KMS-11 (cell line): ENCODE measurements around the gene ARMC6.
"Not testable (repeated sequence)": the region's sequence is repeated elsewhere in the genome, so short reads cannot be mapped to it uniquely, and the experiment has no call there.

Experiments used
- H2AFZ ChIP-seq: fragments of 200-600 bp; sonication (generic); 2 replicates; pipeline ENCODE4 v1.6.1; 2016; ENCODE audit warnings: antibody characterized with exemption, mixed run types, low read depth
- H3K27ac ChIP-seq: fragments of 200-600 bp; sonication (generic); 2 replicates; pipeline ENCODE4 v1.6.1; 2016; ENCODE audit warnings: mild to moderate bottlenecking, mixed run types
- H3K27me3 ChIP-seq: fragments of 200-600 bp; sonication (generic); 2 replicates; pipeline ENCODE4 v1.6.1; 2017; ENCODE audit warnings: mild to moderate bottlenecking, low read depth, mixed run types, moderate library complexity; ENCODE audit not compliant: insufficient read depth
- H3K36me3 ChIP-seq: fragments of 200-600 bp; sonication (generic); 2 replicates; pipeline ENCODE4 v1.6.1; 2017; ENCODE audit warnings: mild to moderate bottlenecking, mixed run types; ENCODE audit not compliant: insufficient read depth
- H3K4me1 ChIP-seq: fragments of 200-600 bp; sonication (generic); 2 replicates; pipeline ENCODE4 v1.6.1; 2016; ENCODE audit warnings: mild to moderate bottlenecking, low read depth, mixed run types; ENCODE audit not compliant: poor library complexity, severe bottlenecking
- H3K4me2 ChIP-seq: fragments of 200-600 bp; sonication (generic); 2 replicates; pipeline ENCODE4 v1.7.0; 2016; ENCODE audit warnings: mild to moderate bottlenecking, mixed run types
- H3K4me3 ChIP-seq: fragments of 200-600 bp; sonication (generic); IDR thresholded peaks from 2 replicates; pipeline ENCODE4 v1.6.1; 2017; ENCODE audit warnings: low read depth, low read length, mixed read lengths; ENCODE audit not compliant: insufficient read depth
- H3K79me2 ChIP-seq: fragments of 200-600 bp; sonication (generic); 2 replicates; pipeline ENCODE4 v1.6.1; 2016; ENCODE audit warnings: low read depth, mixed run types; ENCODE audit not compliant: insufficient read depth
- H3K9ac ChIP-seq: fragments of 200-600 bp; sonication (generic); 2 replicates; pipeline ENCODE4 v1.6.1; 2016; ENCODE audit warnings: mild to moderate bottlenecking, mixed run types
- H4K20me1 ChIP-seq: fragments of 200-600 bp; sonication (generic); 2 replicates; pipeline ENCODE4 v1.6.1; 2016; ENCODE audit warnings: mild to moderate bottlenecking, mixed run types; ENCODE audit not compliant: insufficient read depth
- TF ChIP-seq, protein P1 (sequence below): fragments of 200-600 bp; sonication (generic); conservative IDR thresholded peaks from 2 replicates; pipeline ENCODE4 v1.6.1; 2017; ENCODE audit warnings: low read depth, mild to moderate bottlenecking, antibody characterized with exemption, low read length, moderate library complexity, mixed read lengths

ARMC6 gene

DNA sequence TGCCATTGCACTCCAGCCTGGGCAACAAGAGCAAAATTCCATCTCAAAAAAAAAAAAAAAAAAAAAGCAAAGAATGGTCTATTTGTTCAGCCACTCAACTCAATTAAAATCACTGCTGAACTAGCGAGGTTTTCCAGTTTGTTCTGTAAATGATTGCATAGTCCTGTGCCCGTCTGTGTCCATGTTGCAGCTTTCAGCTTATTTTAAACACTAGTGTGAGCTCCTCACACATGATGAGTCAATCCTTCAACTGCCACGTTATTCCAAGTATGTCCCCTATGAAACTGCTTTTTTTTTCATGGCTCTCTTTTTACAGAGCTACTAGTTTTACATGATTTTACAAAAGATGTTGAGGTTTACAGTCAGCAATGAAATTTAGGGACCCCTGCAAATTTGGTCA is 12.3 kb upstream of the ARMC6 start:
- Histone ChIP-seq H3K4me3 (no peak overlapping the region), H4K20me1 (no peaks in the 10 kb centered on the region), H3K27ac (no peak overlapping the region), H3K27me3 (no peaks in the 10 kb centered on the region), H3K4me1 (no peaks in the 10 kb centered on the region), H3K9ac (no peak overlapping the region), H3K4me2 (no peak overlapping the region), H3K79me2 (peaks cover 26% of the 10 kb centered on the region; the same call in 1 of the 2 replicates), H2AFZ (no peak overlapping the region), H3K36me3 (peaks cover 16% of the 10 kb centered on the region; the same call in 1 of the 2 replicates)
- TF ChIP-seq, protein P1, sequence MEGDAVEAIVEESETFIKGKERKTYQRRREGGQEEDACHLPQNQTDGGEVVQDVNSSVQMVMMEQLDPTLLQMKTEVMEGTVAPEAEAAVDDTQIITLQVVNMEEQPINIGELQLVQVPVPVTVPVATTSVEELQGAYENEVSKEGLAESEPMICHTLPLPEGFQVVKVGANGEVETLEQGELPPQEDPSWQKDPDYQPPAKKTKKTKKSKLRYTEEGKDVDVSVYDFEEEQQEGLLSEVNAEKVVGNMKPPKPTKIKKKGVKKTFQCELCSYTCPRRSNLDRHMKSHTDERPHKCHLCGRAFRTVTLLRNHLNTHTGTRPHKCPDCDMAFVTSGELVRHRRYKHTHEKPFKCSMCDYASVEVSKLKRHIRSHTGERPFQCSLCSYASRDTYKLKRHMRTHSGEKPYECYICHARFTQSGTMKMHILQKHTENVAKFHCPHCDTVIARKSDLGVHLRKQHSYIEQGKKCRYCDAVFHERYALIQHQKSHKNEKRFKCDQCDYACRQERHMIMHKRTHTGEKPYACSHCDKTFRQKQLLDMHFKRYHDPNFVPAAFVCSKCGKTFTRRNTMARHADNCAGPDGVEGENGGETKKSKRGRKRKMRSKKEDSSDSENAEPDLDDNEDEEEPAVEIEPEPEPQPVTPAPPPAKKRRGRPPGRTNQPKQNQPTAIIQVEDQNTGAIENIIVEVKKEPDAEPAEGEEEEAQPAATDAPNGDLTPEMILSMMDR = no peak

GRCh38 chr19:19022380-19022961 is 10.9 kb upstream of the ARMC6 start:
- peaks cover 40% of the 10 kb centered on the region; the same call in 1 of the 2 replicates for H3K79me2 ChIP-seq
- 0 out of 2 replicates have a peak, but pooled peaks cover 3% of the 10 kb centered on the region for H4K20me1 ChIP-seq

DNA sequence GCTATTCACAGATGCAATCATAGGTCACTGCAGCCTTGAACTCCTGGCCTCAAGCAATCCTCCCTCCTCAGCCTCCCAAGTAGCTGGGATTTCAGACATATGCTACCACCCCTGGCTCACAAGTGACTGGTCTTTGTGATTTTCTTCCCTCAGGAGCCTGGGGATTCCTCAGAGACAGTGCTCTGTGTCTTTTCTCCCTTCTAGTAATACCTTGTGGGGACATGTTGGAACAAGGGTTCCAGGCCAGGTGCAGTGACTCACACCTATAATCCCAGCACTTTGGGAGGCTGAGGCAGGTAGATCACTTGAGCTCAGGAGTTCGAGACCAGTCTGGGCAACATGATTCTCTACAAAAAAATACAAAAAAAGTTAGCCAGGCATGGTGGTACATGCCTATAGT is 10.0 kb upstream of the ARMC6 start:
- H3K27ac ChIP-seq, H3K4me1 ChIP-seq, H3K4me3 ChIP-seq, H2AFZ ChIP-seq, H3K4me2 ChIP-seq, H3K9ac ChIP-seq, H3K27me3 ChIP-seq, H4K20me1 ChIP-seq: not testable (repeated sequence)
- Histone ChIP-seq H3K36me3 (peaks cover 13% of the 10 kb centered on the region; the same call in 1 of the 2 replicates), H3K79me2 (peaks cover 40% of the 10 kb centered on the region; the same call in 1 of the 2 replicates)

More at GRCh38 chr19:19022380-19022961, 10.9 kb upstream of the ARMC6 start:
- Histone ChIP-seq H3K27ac (no peak overlapping the region), H3K36me3 (peaks cover 13% of the 10 kb centered on the region; the same call in 1 of the 2 replicates), H3K9ac (no peak overlapping the region), H3K4me3 (no peak overlapping the region), H3K4me2 (no peak overlapping the region), H3K4me1 (no peaks in the 10 kb centered on the region), H2AFZ (no peak overlapping the region), H3K27me3 (no peaks in the 10 kb centered on the region)
- TF ChIP-seq, protein P1 = no peak

DNA sequence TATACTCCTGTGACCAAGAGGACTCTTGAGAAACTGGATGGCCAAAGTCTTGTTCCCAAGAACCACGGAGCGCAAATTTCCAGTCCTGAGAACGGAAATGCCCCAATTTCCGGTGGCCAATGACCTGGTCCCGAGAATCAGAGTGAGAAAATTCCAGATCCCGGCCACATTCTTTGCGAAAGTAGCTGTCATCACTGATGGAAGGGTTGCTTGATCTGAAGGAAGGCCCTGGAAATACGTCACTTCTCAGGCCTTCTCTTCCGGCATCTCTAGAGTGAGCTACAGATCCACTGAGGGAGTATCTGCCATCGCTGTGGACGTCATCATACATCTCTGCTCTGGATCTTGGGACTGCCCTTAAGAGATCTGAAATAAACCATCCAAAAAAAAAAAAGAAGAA is 7.5 kb upstream of the ARMC6 start:
- peaks cover under 1% of the 10 kb centered on the region for H3K4me1 ChIP-seq
- TF ChIP-seq, protein P1 = no peak
- no peak overlapping the region for H3K27ac ChIP-seq
- no peaks in the 10 kb centered on the region for H3K27me3 ChIP-seq
- H3K4me3 ChIP-seq = no peak overlapping the region
- 0 out of 2 replicates have a peak, but pooled peaks cover 3% of the 10 kb centered on the region for H4K20me1 ChIP-seq
- no peak overlapping the region for H3K4me2 ChIP-seq
- H3K79me2 ChIP-seq = peaks cover 51% of the 10 kb centered on the region
- H2AFZ ChIP-seq = no peak overlapping the region
- peaks cover 13% of the 10 kb centered on the region; the same call in 1 of the 2 replicates for H3K36me3 ChIP-seq
- H3K9ac ChIP-seq = no peak overlapping the region

DNA sequence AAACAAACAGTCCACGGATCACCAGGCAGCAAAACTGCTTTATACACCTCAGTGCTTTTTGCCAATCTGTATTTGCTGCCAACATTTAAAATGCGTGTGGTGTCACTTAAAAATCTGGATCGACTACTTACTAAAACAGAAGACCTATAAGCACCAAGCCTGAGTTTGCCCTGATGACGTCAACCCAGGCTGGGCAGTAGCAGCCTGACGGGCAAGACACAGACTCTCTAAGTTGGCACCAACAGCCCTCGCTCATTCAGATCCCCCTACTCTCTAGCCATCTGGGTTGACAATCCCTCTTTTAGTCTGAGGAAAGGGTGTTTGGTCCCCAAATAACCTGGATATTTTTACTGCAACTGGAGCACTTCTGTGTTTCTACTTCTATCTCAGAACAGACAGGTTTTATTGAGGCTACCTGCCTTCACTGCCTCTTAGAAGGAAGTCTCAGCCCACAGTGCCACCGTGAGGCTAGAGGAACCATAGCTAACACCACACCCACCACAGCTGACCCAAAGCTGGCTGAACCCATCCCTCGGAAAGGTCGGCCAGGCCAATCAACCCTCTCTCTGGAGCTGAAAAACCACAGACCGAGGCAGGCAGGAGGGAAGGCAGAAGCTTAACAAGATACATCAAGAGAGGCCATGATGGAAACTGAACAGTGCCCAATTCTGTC is 7.0 kb upstream of the ARMC6 start:
- Histone ChIP-seq H3K27me3 (no peaks in the 10 kb centered on the region), H3K4me2 (no peak overlapping the region), H3K9ac (no peak overlapping the region), H3K4me3 (no peak overlapping the region), H4K20me1 (0 out of 2 replicates have a peak, but pooled peaks cover 3% of the 10 kb centered on the region), H3K27ac (no peak overlapping the region), H3K4me1 (peaks cover 5% of the 10 kb centered on the region), H3K36me3 (peaks cover 13% of the 10 kb centered on the region; the same call in 1 of the 2 replicates), H2AFZ (no peak overlapping the region), H3K79me2 (peaks cover 54% of the 10 kb centered on the region)
- TF ChIP-seq, protein P1 = no peak; the same call in 1 of the 2 replicates
